Central memory CD8-positive, alpha-beta T cell (primary cell): ENCODE results near the gene LHPP.

Experiments used
- ATAC-seq: fragments of 150-1000 bp; cut with Tn5 transposase; replicated peaks from 2 replicates; pipeline ENCODE4 v1.10.0; 2022; ENCODE audit warnings: mild to moderate bottlenecking, moderate FRiP score, moderate number of reproducible peaks; ENCODE audit not compliant: poor library complexity, severe bottlenecking; ENCODE audit errors: extremely low read depth
- DNase-seq, 2 donors: peaks; one replicate each; pipeline ENCODE4 v3.0.0; 2021; ENCODE audit warnings: low spot score in 2 of 2
- H3K27ac Mint-ChIP-seq: one replicate; pipeline ENCODE4 v1.8.0; 2022; ENCODE audit warnings: low read depth, mild to moderate bottlenecking, moderate library complexity, mixed read lengths
- H3K27me3 Mint-ChIP-seq: one replicate; pipeline ENCODE4 v1.8.0; 2022; ENCODE audit warnings: mixed read lengths
- H3K36me3 Mint-ChIP-seq: one replicate; pipeline ENCODE4 v1.8.0; 2022; ENCODE audit warnings: mild to moderate bottlenecking, moderate library complexity, mixed read lengths; ENCODE audit not compliant: insufficient read depth
- H3K4me1 Mint-ChIP-seq: one replicate; pipeline ENCODE4 v1.8.0; 2022; ENCODE audit warnings: mixed read lengths
- H3K4me3 Mint-ChIP-seq: one replicate; pipeline ENCODE4 v1.8.0; 2022; ENCODE audit warnings: mild to moderate bottlenecking, moderate library complexity, mixed read lengths
- H3K9me3 Mint-ChIP-seq: one replicate; pipeline ENCODE4 v1.8.0; 2022; ENCODE audit warnings: mixed read lengths

The LHPP gene

DNA sequence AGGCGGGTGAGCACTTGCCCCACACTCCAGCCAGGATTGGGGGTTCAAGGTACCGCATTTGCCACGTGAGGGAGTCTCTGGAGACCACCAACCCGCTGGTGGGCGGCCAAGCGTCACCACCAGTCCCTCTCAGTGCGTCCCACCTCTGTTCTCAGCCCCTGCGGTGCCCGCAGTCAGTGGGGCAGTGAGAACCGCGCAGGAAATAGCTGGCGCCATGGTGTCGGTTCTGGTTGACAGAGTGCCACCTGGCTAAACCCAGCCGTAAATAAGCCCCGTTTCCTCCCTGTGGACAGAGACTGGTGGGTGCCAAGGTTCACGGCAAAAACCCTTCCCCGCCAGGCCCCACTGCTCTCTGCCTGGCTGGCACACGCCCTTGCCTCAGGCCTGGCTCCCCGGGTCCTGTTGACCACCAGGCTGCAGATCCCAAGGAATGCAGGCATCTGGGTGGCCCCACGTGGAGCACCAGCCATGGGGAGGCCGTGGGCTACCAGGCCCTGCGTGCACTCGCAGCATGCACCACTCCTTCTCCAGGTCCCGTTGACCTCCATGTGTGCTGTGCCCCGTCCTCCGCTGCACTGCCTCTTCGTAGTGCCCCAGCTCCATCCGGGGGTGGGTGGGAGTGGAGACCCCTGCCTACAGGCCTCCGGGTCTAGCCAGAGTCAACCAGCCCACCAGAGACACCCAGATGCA lies 140.0 kb downstream of the LHPP start:
- Mint-ChIP-seq H3K27me3 (no peaks in the 10 kb centered on the region), H3K9me3 (no peaks in the 10 kb centered on the region), H3K27ac (no peak overlapping the region), H3K4me1 (peaks cover 16% of the 10 kb centered on the region), H3K36me3 (peaks cover 16% of the 10 kb centered on the region), H3K4me3 (no peak overlapping the region)
- ATAC-seq = peak; percentile 44
- no peak for DNase-seq

DNA sequence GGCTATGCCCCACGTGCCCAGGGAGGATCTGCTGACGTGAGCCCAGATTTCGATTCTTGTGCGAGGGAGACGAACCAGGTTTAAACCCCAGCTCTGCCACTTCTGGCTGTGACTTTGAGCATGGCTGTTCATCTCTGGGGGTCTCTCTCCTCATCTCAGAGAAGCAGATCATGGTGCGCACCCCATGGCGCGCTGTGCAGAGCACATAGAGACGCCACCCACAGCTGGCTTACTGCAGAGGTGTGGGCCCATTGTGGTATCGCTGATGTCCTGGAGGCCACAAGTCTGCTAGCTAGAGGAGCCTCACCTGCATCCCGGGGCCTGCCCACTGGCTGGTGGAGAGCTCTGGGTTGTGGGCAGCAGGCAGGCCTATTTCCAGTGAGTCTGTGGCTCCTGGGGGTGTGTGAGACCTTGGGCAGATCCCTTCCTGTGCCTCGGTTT lies 140.5 kb downstream of the LHPP start:
- ATAC-seq (no peak), DNase-seq (no peak)
- H3K4me1 Mint-ChIP-seq = peaks cover 16% of the 10 kb centered on the region
- H3K27ac Mint-ChIP-seq = no peak overlapping the region
- no peaks in the 10 kb centered on the region for H3K27me3 Mint-ChIP-seq
- no peak overlapping the region for H3K4me3 Mint-ChIP-seq
- no peaks in the 10 kb centered on the region for H3K9me3 Mint-ChIP-seq
- peaks cover 18% of the 10 kb centered on the region for H3K36me3 Mint-ChIP-seq

DNA sequence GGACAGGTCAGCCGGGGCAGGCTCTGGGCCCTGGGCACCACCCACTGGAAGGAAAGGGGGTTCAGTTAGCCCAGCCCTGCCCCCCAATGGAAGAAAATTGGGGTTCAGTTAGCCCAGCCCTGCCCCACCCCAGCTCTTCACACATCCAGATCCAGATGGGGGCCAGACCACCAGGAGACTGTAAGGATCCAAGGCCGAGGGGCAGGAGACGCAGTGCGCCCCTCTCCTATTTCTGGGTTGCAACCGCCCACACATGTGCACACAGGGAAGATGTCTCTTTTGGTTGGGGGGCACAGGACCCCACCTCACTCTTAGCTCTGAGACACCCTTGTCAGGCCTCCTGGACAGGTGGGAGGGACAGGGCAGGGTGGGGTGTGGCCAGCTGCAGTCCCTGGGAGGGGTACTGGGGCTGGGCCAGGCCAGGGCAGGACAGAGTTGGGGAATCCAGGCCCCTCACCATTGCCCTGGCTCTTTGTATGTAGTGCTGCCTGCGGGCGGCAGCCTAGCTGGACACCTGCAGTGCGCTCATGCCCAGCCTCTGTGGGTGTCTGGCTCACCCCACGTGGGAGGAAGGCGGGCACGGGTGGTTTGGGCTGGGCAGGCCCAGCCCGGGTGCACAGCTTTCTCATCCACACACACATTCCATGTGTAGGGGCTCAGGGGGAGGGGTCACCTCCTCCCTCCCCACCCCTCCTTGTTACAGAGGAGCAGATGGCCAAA lies 141.2 kb downstream of the LHPP start:
- no peak for DNase-seq
- no peak overlapping the region for H3K4me3 Mint-ChIP-seq
- no peaks in the 10 kb centered on the region for H3K9me3 Mint-ChIP-seq
- H3K27me3 Mint-ChIP-seq = no peaks in the 10 kb centered on the region
- no peak overlapping the region for H3K27ac Mint-ChIP-seq
- peaks cover 16% of the 10 kb centered on the region for H3K4me1 Mint-ChIP-seq
- peaks cover 18% of the 10 kb centered on the region for H3K36me3 Mint-ChIP-seq
- no peak for ATAC-seq

DNA sequence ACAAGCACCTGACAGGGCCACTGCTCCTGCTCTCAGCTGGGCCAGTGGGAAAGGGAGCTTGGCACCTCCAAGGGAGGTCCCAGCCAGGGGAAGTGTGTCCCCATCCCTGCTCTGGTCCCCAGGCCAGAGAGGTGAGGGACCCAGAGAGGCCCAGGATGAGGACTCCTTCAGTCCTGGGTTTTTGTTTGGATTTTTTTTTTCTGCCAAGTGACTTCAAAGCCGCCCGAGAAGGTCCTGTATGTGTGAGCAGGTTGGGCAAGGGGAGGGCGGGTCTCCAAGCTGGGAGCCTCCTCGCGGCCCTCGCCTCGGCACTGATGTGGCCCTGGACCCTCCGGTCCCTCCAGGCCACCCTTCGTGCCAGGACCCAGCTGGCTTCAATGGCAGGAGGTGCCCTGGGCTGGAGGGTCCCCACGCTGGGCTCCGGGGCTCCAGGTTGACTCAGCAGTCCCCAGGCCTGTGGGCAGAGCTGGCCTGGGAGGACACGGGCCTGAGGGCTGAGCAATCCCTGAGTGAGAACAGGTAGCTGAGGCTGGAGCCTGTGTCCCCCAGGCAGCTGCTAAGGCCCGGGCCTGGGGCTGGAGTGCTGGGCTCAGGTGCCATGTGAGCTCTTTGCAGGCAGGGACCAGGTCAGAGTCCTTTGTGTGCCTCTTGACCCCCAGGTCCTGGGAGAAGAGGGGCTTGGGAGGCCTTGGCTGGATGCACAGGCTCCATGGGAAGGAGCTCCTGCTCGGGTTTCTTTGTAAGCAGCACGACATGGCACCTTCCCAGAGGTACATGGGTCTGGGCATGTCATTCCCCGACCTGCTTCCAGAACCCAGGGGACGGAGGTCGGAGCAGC lies 142.0 kb downstream of the LHPP start:
- Mint-ChIP-seq H3K4me3 (no peak overlapping the region), H3K4me1 (peaks cover 16% of the 10 kb centered on the region), H3K27me3 (no peaks in the 10 kb centered on the region), H3K36me3 (peaks cover 20% of the 10 kb centered on the region), H3K27ac (no peak overlapping the region), H3K9me3 (no peaks in the 10 kb centered on the region)
- no peak for ATAC-seq
- no peak for DNase-seq

DNA sequence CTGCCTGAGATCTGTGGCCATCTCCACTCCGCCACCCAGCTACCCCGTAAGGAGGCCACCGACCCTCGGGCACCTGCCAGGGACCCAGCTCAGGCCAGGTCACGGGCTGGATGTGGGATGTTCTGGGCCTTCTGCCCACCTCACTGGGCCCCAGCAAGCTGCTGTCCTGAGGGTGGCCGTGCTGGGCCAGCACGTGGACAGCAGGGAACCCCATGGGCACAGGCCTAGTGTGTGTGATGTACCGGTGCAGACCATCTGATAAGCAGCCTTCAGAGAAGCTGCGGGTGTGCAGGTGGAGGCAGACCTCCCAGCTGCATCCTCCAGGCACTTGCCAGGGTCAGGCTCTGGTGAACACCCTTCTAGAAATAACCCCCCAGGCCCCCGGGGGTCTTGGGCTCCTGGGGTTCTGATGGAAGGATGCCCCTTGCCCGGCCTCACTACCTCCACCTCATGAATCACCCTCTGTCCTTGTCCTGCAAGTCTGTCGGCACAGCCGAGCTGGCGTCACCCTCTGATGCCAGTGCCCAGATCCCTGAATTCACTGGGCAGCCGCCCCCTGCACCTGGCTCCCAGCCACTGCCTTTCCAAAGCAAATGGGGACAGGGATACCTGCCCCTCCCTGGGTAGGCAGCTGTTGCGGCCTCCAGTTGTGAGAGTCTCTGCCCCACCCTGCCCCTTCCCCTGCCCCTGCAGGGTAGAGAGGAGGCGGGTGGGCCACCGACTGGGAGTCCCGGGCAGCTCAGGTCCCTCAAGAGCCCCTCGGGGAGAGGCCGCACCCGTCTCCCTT lies 142.8 kb downstream of the LHPP start:
- Mint-ChIP-seq H3K9me3 (no peaks in the 10 kb centered on the region), H3K36me3 (peaks cover 15% of the 10 kb centered on the region), H3K27me3 (no peaks in the 10 kb centered on the region), H3K4me1 (peaks cover 16% of the 10 kb centered on the region), H3K4me3 (no peak overlapping the region), H3K27ac (peak overlapping the region; percentile 64)
- no peak for DNase-seq
- ATAC-seq = no peak

DNA sequence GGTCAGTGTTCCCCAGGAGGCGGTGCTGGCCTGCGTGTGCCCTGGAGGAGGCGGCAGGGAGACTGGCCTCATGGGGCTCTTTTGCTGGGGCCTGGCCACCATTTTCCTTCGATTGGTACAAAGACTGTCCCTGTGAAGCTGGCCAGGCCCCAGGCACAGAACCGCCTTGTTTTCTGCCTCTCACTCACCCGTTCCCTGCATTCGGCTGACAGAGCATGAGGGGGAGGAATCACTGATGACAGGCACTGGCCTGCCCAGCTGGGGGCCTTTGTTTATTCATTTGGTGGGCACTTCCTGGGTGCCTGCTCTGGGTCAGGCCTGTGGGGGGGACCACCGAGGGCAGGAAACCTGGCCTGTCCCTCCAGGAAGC lies 143.4 kb downstream of the LHPP start:
- peaks cover 12% of the 10 kb centered on the region for H3K4me1 Mint-ChIP-seq
- DNase-seq (no peak), ATAC-seq (no peak)
- peak overlapping the region; percentile 64 for H3K27ac Mint-ChIP-seq
- no peaks in the 10 kb centered on the region for H3K9me3 Mint-ChIP-seq
- H3K36me3 Mint-ChIP-seq = peaks cover 16% of the 10 kb centered on the region
- no peak overlapping the region for H3K4me3 Mint-ChIP-seq
- no peaks in the 10 kb centered on the region for H3K27me3 Mint-ChIP-seq

DNA sequence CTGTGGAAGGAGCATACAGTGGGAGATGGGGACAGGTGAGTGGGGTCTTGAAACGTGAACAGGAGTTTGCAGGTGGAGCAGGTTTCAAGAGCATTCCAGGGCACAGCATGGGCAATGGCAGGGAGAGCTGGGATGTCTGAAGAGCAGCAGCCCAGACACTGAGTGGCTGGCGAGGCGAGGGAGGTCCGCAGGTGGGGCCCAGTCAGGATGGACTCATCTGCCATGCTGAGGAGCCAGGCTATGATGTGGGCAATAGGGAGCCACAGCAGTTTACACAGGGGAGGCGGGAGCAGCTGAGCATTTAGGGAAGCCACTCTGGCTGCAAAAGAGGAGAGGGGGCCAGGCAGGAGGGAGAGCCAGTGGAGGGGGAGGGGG lies 143.8 kb downstream of the LHPP start:
- Mint-ChIP-seq H3K27me3 (no peaks in the 10 kb centered on the region), H3K36me3 (peaks cover 17% of the 10 kb centered on the region)
- ATAC-seq = no peak

DNA sequence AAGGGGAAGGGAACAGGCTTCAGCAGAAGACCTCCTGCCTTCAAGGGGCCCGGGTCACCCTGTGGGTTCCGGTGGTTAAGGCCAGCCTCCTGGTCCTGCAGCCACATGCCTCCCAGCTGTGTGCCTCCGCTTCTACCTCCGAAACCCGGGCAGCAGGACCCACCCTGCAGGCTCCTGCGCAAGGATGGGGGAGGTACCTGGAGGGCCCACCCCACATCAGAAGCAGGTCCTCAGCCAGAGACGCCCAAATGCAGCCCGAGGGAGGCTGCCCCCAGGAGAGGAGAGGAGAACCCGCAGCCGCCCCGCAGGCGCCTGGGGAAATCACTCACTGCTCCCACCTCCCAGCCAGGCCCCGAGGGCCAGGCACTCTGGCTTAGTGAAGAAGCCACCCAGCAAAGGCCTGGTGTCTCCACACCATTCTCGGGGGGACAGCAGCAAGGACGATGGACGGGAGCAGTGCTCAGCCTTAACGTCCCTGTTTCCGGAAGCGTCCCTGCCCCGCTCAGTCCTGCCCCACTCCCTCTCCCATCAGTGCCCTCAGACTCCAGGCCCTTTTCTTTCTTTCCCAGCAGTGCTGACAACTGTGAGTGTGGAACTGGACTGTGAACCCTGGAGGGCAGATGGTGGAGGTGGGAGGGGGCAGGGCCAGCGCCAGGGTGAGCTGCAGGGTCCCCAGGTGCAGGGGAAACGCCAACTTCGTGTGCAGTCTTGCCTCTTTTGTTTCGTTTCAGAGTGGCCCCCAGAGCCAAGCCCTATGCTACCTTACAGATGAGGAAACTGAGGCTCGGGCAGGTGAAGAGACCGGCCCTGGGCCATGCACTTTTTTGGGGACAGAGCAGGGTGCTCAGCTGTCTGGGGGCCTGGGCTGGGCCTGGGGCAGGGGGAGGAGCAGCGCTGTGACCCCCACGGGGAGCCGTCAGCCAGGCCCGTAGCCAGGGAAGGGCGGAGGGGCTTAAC lies 144.5 kb downstream of the LHPP start:
- Mint-ChIP-seq H3K9me3 (no peaks in the 10 kb centered on the region), H3K27me3 (no peaks in the 10 kb centered on the region), H3K4me1 (peaks cover 8% of the 10 kb centered on the region), H3K4me3 (no peak overlapping the region), H3K27ac (peak overlapping the region; percentile 61), H3K36me3 (peaks cover 16% of the 10 kb centered on the region)
- no peak for DNase-seq
- no peak for ATAC-seq

More for the DNA sequence above, 143.8 kb downstream of the LHPP start:
- Mint-ChIP-seq H3K4me3 (no peak overlapping the region), H3K9me3 (no peaks in the 10 kb centered on the region), H3K27ac (peak overlapping the region; percentile 64), H3K4me1 (peaks cover 11% of the 10 kb centered on the region)
- DNase-seq = no peak

DNA sequence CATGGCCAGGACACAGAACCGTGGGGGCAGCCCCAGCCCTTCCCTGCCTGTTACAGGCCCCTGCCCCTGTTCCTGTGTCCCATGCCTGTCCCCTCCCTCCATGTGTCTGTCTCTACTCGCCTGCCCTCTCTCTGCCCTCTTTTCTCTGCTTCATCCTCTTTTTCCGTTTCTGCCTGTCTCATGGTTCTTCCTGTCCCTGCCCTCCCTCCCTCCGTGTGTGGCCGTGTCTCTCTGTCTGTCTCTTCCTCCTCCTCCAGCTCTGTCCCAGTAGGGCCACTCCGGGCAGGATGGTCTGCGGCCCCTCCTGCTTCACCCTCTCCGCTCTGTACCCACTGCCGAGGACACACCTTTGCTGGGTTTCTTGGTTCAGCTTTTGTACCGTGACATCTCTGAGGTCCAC lies 145.2 kb downstream of the LHPP start:
- Mint-ChIP-seq H3K27me3 (no peaks in the 10 kb centered on the region), H3K9me3 (no peaks in the 10 kb centered on the region), H3K27ac (peak overlapping the region; percentile 61), H3K4me3 (no peak overlapping the region), H3K4me1 (peaks cover 15% of the 10 kb centered on the region), H3K36me3 (peaks cover 18% of the 10 kb centered on the region)
- no peak for DNase-seq
- no peak for ATAC-seq

DNA sequence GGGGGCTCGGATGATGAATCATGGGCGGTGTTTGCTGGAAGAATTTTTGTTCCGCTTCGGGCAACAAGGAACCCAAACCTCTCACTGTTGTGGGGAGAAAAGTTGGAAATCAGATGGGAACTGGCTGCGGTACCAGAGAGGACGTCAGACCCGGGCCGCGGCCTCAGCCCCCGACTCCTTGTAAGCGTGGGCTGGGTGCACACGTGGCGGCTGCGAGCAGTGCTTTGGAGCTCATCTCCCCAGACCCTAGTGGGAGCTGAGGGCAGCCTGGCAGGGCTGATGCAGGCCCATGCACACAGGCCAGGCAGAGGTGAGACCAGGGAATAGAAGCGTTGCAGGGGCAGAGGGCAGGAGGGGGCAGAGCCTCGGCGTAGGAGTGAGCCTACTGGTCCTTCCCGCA lies 146.1 kb downstream of the LHPP start:
- Mint-ChIP-seq H3K9me3 (no peaks in the 10 kb centered on the region), H3K36me3 (peaks cover 22% of the 10 kb centered on the region), H3K27me3 (no peaks in the 10 kb centered on the region), H3K4me3 (no peak overlapping the region), H3K27ac (no peak overlapping the region), H3K4me1 (peaks cover 24% of the 10 kb centered on the region)
- ATAC-seq (no peak), DNase-seq (no peak)

DNA sequence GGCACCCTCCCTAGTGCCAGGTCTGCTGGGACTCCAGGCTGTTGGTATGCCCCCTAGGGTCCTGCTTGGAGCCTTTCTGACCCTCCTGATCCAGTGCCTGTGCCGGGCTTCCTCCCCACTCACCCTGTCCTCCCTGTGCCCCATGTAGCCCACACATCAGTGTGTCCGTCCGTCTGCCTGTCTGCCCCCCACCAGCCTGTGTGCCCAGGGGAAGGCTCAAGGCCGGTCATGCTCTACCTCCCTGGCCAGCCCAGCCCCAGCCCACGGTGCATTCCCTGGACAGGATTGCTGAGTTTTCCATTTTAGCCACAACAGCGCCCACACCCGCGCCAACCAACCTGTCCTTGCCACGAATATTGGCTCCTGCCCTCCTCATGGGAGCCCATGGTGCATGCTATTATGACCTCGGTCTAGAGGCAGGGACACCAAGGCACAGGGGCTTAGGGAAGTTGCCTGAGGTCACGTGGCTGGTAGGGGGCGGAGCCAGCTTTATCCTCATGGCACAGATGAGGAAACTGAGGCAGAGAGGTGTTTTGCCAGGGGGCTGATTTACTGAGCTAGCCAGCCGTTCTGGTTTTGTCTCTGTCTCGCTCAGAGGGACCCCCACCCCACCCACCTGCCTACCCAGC lies 146.6 kb downstream of the LHPP start:
- Mint-ChIP-seq H3K4me1 (peaks cover 26% of the 10 kb centered on the region), H3K9me3 (no peaks in the 10 kb centered on the region)
- DNase-seq = no peak

More for the DNA sequence above, 146.6 kb downstream of the LHPP start:
- Mint-ChIP-seq H3K27ac (no peak overlapping the region), H3K36me3 (peaks cover 22% of the 10 kb centered on the region), H3K4me3 (peak overlapping the region; percentile 25), H3K27me3 (no peaks in the 10 kb centered on the region)
- ATAC-seq = no peak
